Endothelial cell of umbilical vein (primary cell): ENCODE measurements around the gene FGFR4. TPM values are rescaled to one million over a fixed set of nuclear protein-coding genes. Genes with fewer than 3 reads are reported as not detected.

ENCODE experiments used
- BruUV-seq: library from RNA; stranded (reverse); fragments of 400-500 nt; replicated peaks from 2 replicates; lab custom pipeline; 2021; lab: Mats Ljungman, UMichigan
- CTCF ChIA-PET: fragments of 300-600, 350-600 bp; sonication (Branson Sonifier 250); formaldehyde crosslinking; loops from one replicate; lab custom pipeline; 2021; ENCODE audit warnings: antibody characterized with exemption, inconsistent platforms; lab: Charles Lee
- POLR2A ChIA-PET: fragments of 300-600, 350-600 bp; sonication (Branson Sonifier 250); formaldehyde crosslinking; loops from one replicate; lab custom pipeline; 2021; ENCODE audit warnings: antibody characterized with exemption, inconsistent platforms; lab: Charles Lee
- DNase-seq: peaks from one replicate; pipeline ENCODE4 v3.0.0-alpha.2; 2011; ENCODE audit warnings: low read depth, low spot score
- FAIRE-seq: peaks from 2 replicates; lab custom pipeline; 2011; peaks lifted over from hg19 to GRCh38; lab: Jason Lieb, UNC
- H2AFZ ChIP-seq: 2 replicates; pipeline ENCODE4 v1.6.0; 2012; ENCODE audit warnings: low read depth, low read length, control low read depth, inconsistent platforms
- H3K27ac ChIP-seq: 2 replicates; pipeline ENCODE4 v1.5.1; 2011; ENCODE audit warnings: low read depth, mild to moderate bottlenecking, control low read depth, low read length, moderate library complexity; ENCODE audit not compliant: insufficient read depth
- H3K27me3 ChIP-seq, 2 experiments: 2 replicates each; pipeline versions ENCODE4 v1.6.0 to v1.6.1; 2011; ENCODE audit warnings: low read length in 2 of 2, mixed read lengths in 1 of 2; ENCODE audit not compliant: control insufficient read depth in 2 of 2, insufficient read depth in 2 of 2
- H3K36me3 ChIP-seq, 2 experiments: 2 replicates in 1 of 2; 3 replicates in 1 of 2; pipeline ENCODE4 v1.5.1; 2011; ENCODE audit warnings: low read length in 2 of 2, mild to moderate bottlenecking in 1 of 2, moderate library complexity in 1 of 2; ENCODE audit not compliant: control insufficient read depth in 2 of 2, insufficient read depth in 2 of 2; ENCODE audit errors: extremely low read depth in 1 of 2
- H3K4me1 ChIP-seq: 3 replicates; pipeline ENCODE4 v1.5.1; 2011; ENCODE audit warnings: mild to moderate bottlenecking, low read length; ENCODE audit not compliant: control insufficient read depth, insufficient read depth; ENCODE audit errors: extremely low read depth
- H3K4me2 ChIP-seq: 2 replicates; pipeline ENCODE4 v1.6.1; 2011; ENCODE audit warnings: low read length, control low read depth, mixed read lengths; ENCODE audit not compliant: insufficient read depth
- H3K4me3 ChIP-seq, 3 experiments: fragments of 200-600 bp in 1 of 3; sonication (generic), shearing (Covaris generic) in 1 of 3; replicated peaks in 1 of 3; 2 replicates each; pipeline ENCODE4 v1.5.1; 2011 to 2016; ENCODE audit warnings: control low read depth in 3 of 3, low read length in 3 of 3, mild to moderate bottlenecking in 2 of 3, inconsistent platforms in 1 of 3, low read depth in 1 of 3, moderate library complexity in 1 of 3; ENCODE audit not compliant: insufficient read depth in 1 of 3
- H3K79me2 ChIP-seq: 2 replicates; pipeline ENCODE4 v1.6.0; 2012; ENCODE audit warnings: low read length, inconsistent platforms; ENCODE audit not compliant: control insufficient read depth, insufficient read depth
- H3K9ac ChIP-seq: replicated peaks from 2 replicates; pipeline ENCODE3; 2011; ENCODE audit warnings: low read length, control low read depth; ENCODE audit not compliant: insufficient read depth; ENCODE audit errors: extremely low read depth
- H3K9me1 ChIP-seq: replicated peaks from 3 replicates; pipeline ENCODE4 v1.6.0; 2011; ENCODE audit warnings: mild to moderate bottlenecking, low read length; ENCODE audit not compliant: control insufficient read depth, insufficient read depth; ENCODE audit errors: extremely low read depth
- H3K9me3 ChIP-seq: replicated peaks from 2 replicates; pipeline ENCODE4 v1.5.1; 2012; ENCODE audit warnings: low read length, inconsistent platforms; ENCODE audit not compliant: control insufficient read depth, insufficient read depth
- H4K20me1 ChIP-seq: replicated peaks from 2 replicates; pipeline ENCODE3; 2011; ENCODE audit warnings: mild to moderate bottlenecking, low read length; ENCODE audit not compliant: control insufficient read depth, insufficient read depth; ENCODE audit errors: extremely low read depth
- EZH2 ChIP-seq: IDR thresholded peaks from 2 replicates; pipeline ENCODE4 v1.6.1; 2012; ENCODE audit warnings: borderline replicate concordance, low read depth, mild to moderate bottlenecking, moderate library complexity, low read length, inconsistent platforms; ENCODE audit not compliant: severe bottlenecking
- FOS ChIP-seq: IDR thresholded peaks from 2 replicates; pipeline ENCODE4 v1.6.1; 2011; ENCODE audit warnings: mild to moderate bottlenecking, low read length, moderate library complexity, borderline replicate concordance; ENCODE audit not compliant: insufficient read depth
- GATA2 ChIP-seq: IDR thresholded peaks from 2 replicates; pipeline ENCODE4 v1.7.0; 2011; ENCODE audit warnings: low read depth, mild to moderate bottlenecking, moderate library complexity, mixed read lengths, low read length; ENCODE audit not compliant: insufficient read length, insufficient read depth
- JUN ChIP-seq: IDR thresholded peaks from 2 replicates; pipeline ENCODE4 v1.6.1; 2011; ENCODE audit warnings: borderline replicate concordance, low read depth; ENCODE audit not compliant: insufficient read length, insufficient read depth
- MYC ChIP-seq: IDR thresholded peaks from one replicate; pipeline ENCODE4 v1.6.1; 2011; ENCODE audit warnings: mild to moderate bottlenecking, low read depth, low read length
- dilution Hi-C: fragments of 300-500 bp; cut with MboI; formaldehyde crosslinking; loops from one replicate; pipeline ENCODE4 v1.15.0; 2019; ENCODE audit warnings: low sequenced_read_pairs; ENCODE audit not compliant: extremely low pct_ligation_motif_present
- intact Hi-C: fragments of 100-400 bp; cut with micrococcal nuclease; formaldehyde crosslinking; loops from one replicate; pipeline ENCODE4 v1.10.0; 2022
- polyA plus RNA-seq, 4 experiments: library from polyadenylated mRNA; depleted of rRNA in 3 of 4; stranded (reverse) in 3 of 4; unstranded in 1 of 4; fragments of >200 nt; gene quantifications; 2 replicates each; pipeline versions ENCODE4 v1.2.1 to v1.2.3, GENCODE V29; 2011 to 2012; ENCODE audit warnings: missing spikeins in 1 of 4
- total RNA-seq: library from RNA; stranded (reverse); gene quantifications from 2 replicates; pipeline ENCODE4 v1.2.3, GENCODE V29; 2021
- TF ChIP-seq, protein P1 (sequence below), 2 donors: IDR thresholded peaks; 1 replicate in 1 of 2; 2 replicates in 1 of 2; pipeline ENCODE4 v1.5.1; 2011; ENCODE audit warnings: low read length in 2 of 2, mild to moderate bottlenecking in 2 of 2, moderate library complexity in 2 of 2, control low read depth in 1 of 2, inconsistent platforms in 1 of 2, low read depth in 1 of 2; ENCODE audit not compliant: insufficient read depth in 1 of 2; ENCODE audit errors: extremely low read depth in 1 of 2

FGFR4 gene
- total and polyA plus RNA-seq, 2 donors (not counting 3 experiments of a cell fraction or from before 2014, with no cell fraction given) = 1.9 to 2.9 TPM

DNA sequence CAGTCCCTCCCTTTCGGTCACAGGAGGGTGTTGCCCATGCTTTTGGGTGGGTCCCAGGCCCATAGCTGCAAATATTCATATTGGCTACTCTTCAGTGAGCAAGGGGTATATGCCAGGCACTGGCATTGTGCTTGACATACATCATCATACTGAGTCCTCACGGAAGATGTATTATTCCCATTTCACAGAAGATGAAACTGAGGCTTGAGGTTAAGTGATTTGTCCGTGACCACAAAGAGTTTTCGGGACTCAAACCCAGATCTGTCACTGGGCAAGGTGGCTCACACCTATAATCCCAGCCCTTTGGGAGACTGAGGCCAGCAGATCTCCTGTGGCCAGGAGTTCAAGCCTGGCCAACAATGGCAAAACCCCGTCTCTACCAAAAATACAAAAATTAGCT is 6.5 kb upstream of the FGFR4 start:
- H3K79me2 ChIP-seq = no peaks in the 10 kb centered on the region
- no peaks in the 10 kb centered on the region for H3K9me1 ChIP-seq
- FAIRE-seq (no peak), DNase-seq (no peak)
- H3K9ac ChIP-seq = no peak overlapping the region
- ChIA-PET CTCF (interaction anchor here (2.3 kb wide), 1 partner anchor 9 kb away, joined by 13 read pairs; no protein-coding TSS in a partner anchor), POLR2A (no interaction called here)
- intact Hi-C loops (no loop called here), dilution Hi-C loops (no loop called here)
- H3K9me3 ChIP-seq = no peaks in the 10 kb centered on the region
- no peaks in the 10 kb centered on the region for H4K20me1 ChIP-seq
- H3K4me2 ChIP-seq = no peak overlapping the region
- TF ChIP-seq EZH2 (no peak), FOS (no peak), JUN (no peak), GATA2 (no peak), MYC (no peak)
- TF ChIP-seq, protein P1, sequence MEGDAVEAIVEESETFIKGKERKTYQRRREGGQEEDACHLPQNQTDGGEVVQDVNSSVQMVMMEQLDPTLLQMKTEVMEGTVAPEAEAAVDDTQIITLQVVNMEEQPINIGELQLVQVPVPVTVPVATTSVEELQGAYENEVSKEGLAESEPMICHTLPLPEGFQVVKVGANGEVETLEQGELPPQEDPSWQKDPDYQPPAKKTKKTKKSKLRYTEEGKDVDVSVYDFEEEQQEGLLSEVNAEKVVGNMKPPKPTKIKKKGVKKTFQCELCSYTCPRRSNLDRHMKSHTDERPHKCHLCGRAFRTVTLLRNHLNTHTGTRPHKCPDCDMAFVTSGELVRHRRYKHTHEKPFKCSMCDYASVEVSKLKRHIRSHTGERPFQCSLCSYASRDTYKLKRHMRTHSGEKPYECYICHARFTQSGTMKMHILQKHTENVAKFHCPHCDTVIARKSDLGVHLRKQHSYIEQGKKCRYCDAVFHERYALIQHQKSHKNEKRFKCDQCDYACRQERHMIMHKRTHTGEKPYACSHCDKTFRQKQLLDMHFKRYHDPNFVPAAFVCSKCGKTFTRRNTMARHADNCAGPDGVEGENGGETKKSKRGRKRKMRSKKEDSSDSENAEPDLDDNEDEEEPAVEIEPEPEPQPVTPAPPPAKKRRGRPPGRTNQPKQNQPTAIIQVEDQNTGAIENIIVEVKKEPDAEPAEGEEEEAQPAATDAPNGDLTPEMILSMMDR (IDR thresholded peaks at IDR 0.05; ENCODE audit: extremely low read depth in 1 of 2, insufficient read depth in 1 of 2, low read depth in 1 of 2, low read length in 2 of 2) = no peak
- H3K4me1 ChIP-seq = peaks cover 5% of the 10 kb centered on the region
- H3K4me3 ChIP-seq = no peak overlapping the region
- H3K36me3 ChIP-seq = no peaks in the 10 kb centered on the region
- H3K27me3 ChIP-seq = peaks cover 3 to 6% of the 10 kb centered on the region in 2 experiments
- no peak overlapping the region for H3K27ac ChIP-seq
- BruUV-seq = no TSS peak
- no peak overlapping the region for H2AFZ ChIP-seq
